ENCODE measurements around the gene NT5C2. TPM values are rescaled to one million over a fixed set of nuclear protein-coding genes. Genes with fewer than 3 reads are reported as not detected.

NT5C2 gene
- total RNA-seq, 2 experiments from 2014 or later, result 71.8 to 74.0 TPM

DNA sequence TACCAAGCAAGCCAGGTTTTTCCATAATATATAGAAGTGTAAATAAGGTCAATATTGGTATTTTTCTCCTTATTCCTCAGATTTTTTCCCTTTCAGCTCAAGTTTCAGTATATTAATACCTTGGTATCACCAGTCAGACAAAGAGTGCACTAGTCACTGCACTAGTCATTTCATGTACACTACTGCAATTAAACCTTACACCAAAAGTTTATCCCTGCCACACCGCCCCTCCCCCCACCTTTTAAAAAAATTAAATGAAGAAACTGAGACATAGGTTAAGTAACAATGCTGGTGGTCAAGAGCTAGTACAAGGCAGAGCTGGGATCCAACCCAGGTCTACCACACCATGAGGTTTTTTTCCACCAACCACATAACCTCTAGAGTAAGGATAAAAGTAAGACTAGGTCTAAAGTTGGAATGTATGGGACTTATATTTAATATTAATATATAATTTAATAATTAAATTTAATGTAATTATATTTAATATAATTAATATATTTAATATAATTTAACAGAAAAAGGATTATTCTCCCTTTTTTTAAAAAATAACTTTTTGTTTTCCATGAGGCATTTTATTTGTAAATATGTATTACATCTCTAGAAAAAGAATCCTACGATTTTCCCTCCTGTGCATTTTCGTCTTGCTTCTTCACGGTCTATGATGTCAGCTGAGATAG is 68.5 kb downstream of the NT5C2 start:
- H3K27ac Mint-ChIP-seq, result no peak overlapping the region
- ChIA-PET CTCF (interaction anchor here (1.3 kb wide), 1 partner anchor 119 kb away, joined by 3 read pairs; no protein-coding TSS in a partner anchor), POLR2A (no interaction called here)
- H3K36me3 Mint-ChIP-seq (ENCODE audit: low read depth), result peaks cover 14% of the 10 kb centered on the region
- no peak for DNase-seq
- no peaks in the 10 kb centered on the region for H3K27me3 Mint-ChIP-seq
- no peaks in the 10 kb centered on the region for H3K9me3 Mint-ChIP-seq
- no peak overlapping the region for H3K4me3 Mint-ChIP-seq
- H3K4me1 Mint-ChIP-seq, result peaks cover 14% of the 10 kb centered on the region

DNA sequence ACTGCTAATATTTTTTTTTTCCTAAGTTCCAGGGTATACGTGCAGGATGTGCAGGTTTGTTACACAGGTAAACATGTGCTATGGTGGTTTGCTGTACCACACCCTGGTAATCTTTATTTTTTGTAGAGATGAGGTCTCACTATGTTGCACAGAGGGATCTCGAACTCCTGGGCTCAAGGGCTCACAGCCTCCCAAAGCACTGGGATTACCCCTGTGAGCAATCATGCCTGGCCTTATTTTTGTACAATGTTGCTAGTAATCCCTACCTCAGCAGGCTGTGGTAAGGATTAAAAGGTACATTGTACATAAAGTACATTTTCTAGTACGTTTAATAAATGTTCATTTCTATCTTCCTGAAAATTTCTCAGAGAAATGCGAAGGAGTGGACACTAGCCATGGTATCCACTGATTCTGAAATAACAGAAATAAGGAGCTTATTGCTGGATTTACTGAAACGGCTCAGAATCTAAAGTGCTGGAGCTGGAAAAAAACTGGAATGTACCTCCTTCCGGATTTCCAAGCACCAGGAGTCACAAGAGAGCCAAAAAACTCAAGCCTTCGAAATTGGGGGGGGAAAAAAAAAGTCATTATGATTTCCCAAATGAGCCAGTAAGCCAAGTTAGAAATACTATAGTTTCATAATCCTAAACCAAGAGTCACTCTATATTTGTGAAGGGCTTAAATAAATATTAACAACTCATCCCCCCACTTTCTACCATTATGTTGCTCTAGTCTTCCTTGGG is 69.6 kb downstream of the NT5C2 start:
- H3K4me3 Mint-ChIP-seq, result no peak overlapping the region
- no peaks in the 10 kb centered on the region for H3K27me3 Mint-ChIP-seq
- ChIA-PET POLR2A (no interaction called here), CTCF (interaction anchor here (1.3 kb wide), 1 partner anchor 120 kb away, joined by 3 read pairs; no protein-coding TSS in a partner anchor)
- H3K4me1 Mint-ChIP-seq, result peaks cover 14% of the 10 kb centered on the region
- no peak for DNase-seq
- peaks cover 14% of the 10 kb centered on the region for H3K36me3 Mint-ChIP-seq (ENCODE audit: low read depth)
- H3K27ac Mint-ChIP-seq, result no peak overlapping the region
- H3K9me3 Mint-ChIP-seq, result no peaks in the 10 kb centered on the region

DNA sequence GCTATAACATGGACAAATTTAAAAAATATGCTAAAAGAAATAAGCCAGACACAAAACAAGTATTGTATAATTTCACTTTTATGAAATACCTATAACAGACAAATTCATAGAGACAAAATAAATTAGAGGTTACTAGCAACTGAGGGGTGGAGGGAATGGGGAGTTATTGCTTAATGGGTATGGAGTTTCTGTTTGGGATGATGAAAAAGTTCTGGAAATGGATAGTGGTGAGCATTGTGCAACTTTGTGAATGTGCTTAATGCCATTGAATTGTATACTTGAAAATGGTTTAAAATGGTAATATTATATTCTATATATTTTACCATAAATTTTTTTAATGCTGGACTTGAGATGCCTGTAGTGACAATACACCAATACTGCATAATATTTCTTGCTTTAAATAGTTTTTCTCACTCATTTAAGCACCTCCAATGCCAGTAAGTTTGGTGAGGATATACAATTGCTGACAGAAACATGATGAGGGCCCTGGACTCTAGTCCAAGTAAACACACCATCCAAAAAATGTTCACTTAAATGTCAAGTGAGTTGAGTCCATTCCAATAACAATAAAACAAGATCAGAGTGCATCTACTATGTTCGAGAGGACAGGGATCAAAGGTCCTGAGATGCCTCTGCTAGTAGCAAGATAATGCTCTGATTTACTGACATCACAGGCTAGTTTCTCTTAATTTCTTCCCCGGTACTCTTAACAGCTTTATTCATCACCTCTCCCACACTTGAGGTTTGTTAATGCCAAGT is 71.9 kb downstream of the NT5C2 start:
- Mint-ChIP-seq H3K9me3 (no peaks in the 10 kb centered on the region), H3K27me3 (no peaks in the 10 kb centered on the region)
- POLR2A ChIA-PET, result no interaction called here

DNA sequence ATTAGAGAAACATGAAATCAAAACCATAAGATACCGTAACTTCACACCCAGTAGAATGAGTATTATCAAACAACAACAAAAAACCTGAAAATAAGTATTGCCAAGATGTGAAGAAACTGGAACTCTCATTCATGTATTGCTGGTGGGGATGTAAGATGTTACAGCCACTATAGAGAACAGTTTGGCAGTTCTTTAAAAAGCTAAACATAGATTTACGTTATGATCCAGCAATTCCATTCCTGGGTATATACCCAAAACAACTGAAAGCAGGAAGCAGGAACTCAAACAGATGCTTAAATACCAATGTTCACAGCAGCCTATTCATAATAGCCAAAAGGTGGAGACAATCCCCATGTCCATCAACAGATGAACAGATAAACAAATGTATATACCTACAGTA is 72.5 kb downstream of the NT5C2 start:
- no peak for DNase-seq
- no peak overlapping the region for H3K4me3 Mint-ChIP-seq
- ChIA-PET POLR2A (no interaction called here), CTCF (interaction anchor here (0.6 kb wide), 1 partner anchor 185 kb away, joined by 6 read pairs; no protein-coding TSS in a partner anchor)
- peaks cover 8% of the 10 kb centered on the region for H3K36me3 Mint-ChIP-seq (ENCODE audit: low read depth)
- peaks cover 5% of the 10 kb centered on the region for H3K4me1 Mint-ChIP-seq
- no peaks in the 10 kb centered on the region for H3K9me3 Mint-ChIP-seq
- H3K27ac Mint-ChIP-seq, result no peak overlapping the region
- no peaks in the 10 kb centered on the region for H3K27me3 Mint-ChIP-seq

More for the DNA sequence above, 71.9 kb downstream of the NT5C2 start:
- peaks cover 11% of the 10 kb centered on the region for H3K4me1 Mint-ChIP-seq
- H3K4me3 Mint-ChIP-seq, result no peak overlapping the region
- peaks cover 8% of the 10 kb centered on the region for H3K36me3 Mint-ChIP-seq (ENCODE audit: low read depth)
- no peak overlapping the region for H3K27ac Mint-ChIP-seq
- DNase-seq, result no peak
- CTCF ChIA-PET, result no interaction called here

DNA sequence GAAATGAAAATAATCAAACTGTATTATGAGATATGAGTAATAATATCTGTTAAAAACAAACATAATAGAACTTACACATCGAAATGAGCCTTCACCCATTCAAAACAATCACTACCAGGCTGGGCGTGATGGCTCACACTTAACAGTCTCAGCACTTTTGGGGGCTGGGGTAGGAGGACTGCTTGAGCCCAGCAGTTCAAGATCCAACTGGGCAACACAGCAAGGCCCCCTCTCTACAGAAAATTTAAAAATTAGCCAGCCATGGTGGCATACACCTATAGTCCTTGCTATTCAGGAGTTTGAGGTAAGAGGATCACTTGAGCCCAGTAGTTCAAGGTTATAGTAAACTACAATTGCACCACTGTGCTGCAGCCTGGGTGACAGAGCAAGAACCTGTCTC is 75.8 kb downstream of the NT5C2 start:
- no peak overlapping the region for H3K4me3 Mint-ChIP-seq

DNA sequence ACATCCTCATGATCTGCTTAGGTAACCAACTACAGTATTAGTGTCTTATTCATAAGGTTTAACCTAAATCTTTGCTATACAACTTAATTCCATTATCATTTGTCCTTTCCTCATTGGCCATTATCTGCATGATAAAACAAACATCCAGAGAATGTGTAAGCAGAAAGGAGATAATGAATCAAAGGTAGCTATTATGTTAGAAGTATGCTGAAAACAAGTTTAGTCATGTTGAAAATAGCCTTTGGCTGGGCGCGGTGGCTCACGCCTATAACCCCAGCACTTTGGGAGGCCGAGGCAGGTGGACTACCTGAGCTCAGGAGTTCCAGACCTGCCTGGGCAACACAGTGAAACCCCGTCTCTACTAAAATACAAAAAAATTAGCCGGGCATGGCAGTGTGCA is 78.2 kb downstream of the NT5C2 start:
- POLR2A ChIA-PET, result no interaction called here
- H3K9me3 Mint-ChIP-seq, result no peaks in the 10 kb centered on the region
- H3K4me3 Mint-ChIP-seq, result no peak overlapping the region
- peaks cover 20% of the 10 kb centered on the region for H3K4me1 Mint-ChIP-seq
- no peaks in the 10 kb centered on the region for H3K27me3 Mint-ChIP-seq
- CTCF ChIA-PET, result no interaction called here
- no peak for DNase-seq
- no peak overlapping the region for H3K27ac Mint-ChIP-seq
- peaks cover 12% of the 10 kb centered on the region for H3K36me3 Mint-ChIP-seq (ENCODE audit: low read depth)

More for the DNA sequence above, 75.8 kb downstream of the NT5C2 start:
- no peak for DNase-seq
- CTCF ChIA-PET, result no interaction called here
- Mint-ChIP-seq H3K4me1 (peaks cover 8% of the 10 kb centered on the region), H3K36me3 (ENCODE audit: low read depth) (peaks cover 7% of the 10 kb centered on the region), H3K27ac (no peak overlapping the region), H3K9me3 (no peaks in the 10 kb centered on the region), H3K27me3 (no peaks in the 10 kb centered on the region)
- POLR2A ChIA-PET, result no interaction called here

DNA sequence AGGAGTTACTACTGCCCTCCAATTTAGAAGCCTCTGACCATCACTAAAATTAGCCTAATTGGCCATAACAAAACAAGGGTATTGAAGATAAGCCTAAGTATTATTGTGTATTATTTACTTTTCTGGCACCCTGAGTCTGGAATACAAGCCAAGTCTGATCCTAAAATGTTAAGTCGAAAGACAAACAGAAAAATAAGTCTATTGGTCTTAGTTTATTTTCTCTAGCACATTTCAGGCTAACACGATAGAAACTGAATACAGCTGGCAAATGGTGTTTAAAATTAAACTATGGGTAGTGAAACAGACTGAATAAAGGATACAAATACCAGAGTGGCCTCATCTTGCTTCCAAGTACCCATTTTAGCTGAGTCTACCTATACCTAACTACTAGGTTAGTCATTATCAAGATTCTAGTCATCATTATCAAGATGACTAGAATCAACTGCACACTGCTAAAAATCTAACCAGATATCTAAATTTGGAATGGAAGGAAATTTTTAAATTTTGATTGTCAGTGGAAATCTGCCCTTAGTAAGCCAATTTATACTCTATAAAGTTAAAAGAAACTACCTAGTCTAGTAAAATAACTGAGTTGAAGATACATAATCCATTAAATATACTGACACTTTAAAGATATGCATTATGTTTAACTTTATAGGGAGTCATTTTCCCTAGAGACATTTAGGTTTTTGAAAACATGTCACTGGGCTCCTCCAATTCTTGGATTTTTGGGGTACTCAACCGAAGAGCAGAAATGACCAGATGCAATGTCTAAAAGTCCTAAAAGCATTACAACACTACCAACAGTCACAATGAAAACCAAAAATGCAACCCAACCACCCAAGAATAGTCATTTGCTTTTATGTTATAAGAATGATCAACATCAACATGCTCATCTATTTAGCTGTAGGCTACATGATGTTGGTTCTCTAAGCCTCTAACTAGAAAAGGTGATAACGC is 80.9 kb downstream of the NT5C2 start:
- H3K27me3 Mint-ChIP-seq, result no peaks in the 10 kb centered on the region
- no peaks in the 10 kb centered on the region for H3K9me3 Mint-ChIP-seq
- no peak overlapping the region for H3K4me3 Mint-ChIP-seq
- H3K36me3 Mint-ChIP-seq (ENCODE audit: low read depth), result peaks cover 19% of the 10 kb centered on the region
- peaks cover 20% of the 10 kb centered on the region for H3K4me1 Mint-ChIP-seq
- no peak for DNase-seq
- ChIA-PET CTCF (interaction anchor here (0.9 to 3.2 kb wide), 2 partner anchors 132 to 373 kb away, joined by 3 to 12 read pairs; no protein-coding TSS in a partner anchor), POLR2A (no interaction called here)
- no peak overlapping the region for H3K27ac Mint-ChIP-seq

DNA sequence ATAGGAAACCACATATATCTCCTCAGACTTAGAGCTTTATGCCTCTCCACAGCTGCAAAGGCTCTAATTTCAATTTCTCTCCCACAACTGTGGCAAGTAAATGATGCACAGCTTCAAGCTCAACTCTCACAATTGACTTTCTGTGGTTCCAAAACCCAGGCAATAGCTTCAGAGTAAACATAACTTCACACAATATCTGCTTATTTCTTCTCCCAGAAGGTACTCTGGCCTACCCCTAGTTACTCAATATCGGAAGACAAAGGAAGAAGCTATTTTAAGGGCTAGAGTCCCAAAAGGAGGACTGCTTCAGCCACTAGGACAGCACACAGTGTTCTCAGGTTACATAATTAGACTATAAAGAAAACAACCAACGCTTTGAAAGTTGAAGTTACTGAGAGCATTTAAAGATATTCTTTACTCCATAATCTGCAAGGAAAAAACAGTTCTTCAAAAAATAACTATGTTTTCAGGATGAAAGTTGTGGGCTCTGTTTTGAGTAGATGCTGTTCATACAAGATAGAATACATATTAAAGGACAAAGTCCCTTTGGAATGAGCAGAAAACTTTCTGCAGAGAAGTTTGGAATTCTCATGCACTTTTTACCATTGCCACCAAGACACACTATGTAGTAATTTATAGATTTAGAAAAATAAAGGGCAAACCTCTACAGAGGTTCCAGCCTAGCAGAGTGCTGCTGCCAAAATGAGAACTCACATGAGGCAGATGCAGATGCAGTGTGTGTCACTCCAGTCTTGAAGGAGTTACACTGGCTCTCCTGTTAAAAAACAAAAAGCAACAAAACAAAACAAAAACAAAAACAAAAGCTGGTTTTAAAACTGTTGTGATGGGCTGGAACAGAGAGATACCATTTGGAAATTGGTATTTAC is 81.8 kb downstream of the NT5C2 start:
- ChIA-PET POLR2A (interaction anchor here (0.8 kb wide), 1 partner anchor 82 kb away, joined by 4 read pairs; the partner anchor contains the start of gene NT5C2), CTCF (interaction anchor here (3.2 kb wide), 1 partner anchor 133 kb away, joined by 12 read pairs; no protein-coding TSS in a partner anchor)
- Mint-ChIP-seq H3K9me3 (no peaks in the 10 kb centered on the region), H3K36me3 (ENCODE audit: low read depth) (peaks cover 19% of the 10 kb centered on the region), H3K4me1 (peaks cover 20% of the 10 kb centered on the region), H3K27me3 (no peaks in the 10 kb centered on the region), H3K27ac (no peak overlapping the region), H3K4me3 (no peak overlapping the region)
- no peak for DNase-seq

DNA sequence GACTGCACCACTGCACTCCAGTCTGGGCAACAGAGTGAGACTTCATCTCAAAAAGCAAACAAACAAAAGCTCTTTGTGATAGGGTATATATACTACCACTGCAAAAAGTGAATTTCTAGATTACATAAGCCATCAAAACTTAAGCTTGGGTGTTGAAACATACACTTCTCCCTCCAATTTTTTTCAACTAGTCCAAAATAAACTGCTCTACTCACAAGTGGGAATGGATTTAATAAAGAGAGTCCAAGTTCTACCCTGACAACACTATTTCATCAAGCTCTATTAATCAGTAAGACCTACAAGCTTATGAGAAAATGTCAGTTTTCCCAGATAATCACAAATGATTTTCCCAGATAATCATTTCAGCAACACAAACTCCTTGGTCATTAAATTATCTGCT is 82.7 kb downstream of the NT5C2 start:
- ChIA-PET CTCF (interaction anchor here (3.2 kb wide), 1 partner anchor 134 kb away, joined by 12 read pairs; no protein-coding TSS in a partner anchor), POLR2A (no interaction called here)
- Mint-ChIP-seq H3K9me3 (no peaks in the 10 kb centered on the region), H3K36me3 (ENCODE audit: low read depth) (peaks cover 19% of the 10 kb centered on the region), H3K4me3 (no peak overlapping the region), H3K27me3 (no peaks in the 10 kb centered on the region), H3K27ac (no peak overlapping the region), H3K4me1 (peaks cover 20% of the 10 kb centered on the region)
- DNase-seq, result no peak

DNA sequence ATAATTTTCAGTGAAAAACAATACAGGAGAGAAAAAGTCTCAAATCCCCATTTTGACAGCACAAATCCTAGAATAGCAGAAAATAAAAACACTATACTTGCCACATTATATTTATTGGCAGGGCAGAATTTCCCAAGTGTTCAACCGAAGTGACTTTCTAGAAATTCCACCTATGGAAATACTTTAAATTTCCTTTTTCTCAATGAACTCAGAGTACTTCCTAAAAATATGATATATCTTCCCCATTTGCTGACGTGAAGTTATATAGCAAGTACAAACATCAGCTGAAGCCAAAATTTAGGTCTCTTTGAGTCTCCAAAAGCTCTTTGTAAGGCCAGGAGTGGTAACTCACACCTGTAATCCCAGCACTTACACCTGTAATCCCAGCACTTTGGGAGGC is 83.3 kb downstream of the NT5C2 start:
- CTCF ChIA-PET, result interaction anchor here (3.2 kb wide), 1 partner anchor 134 kb away, joined by 12 read pairs; no protein-coding TSS in a partner anchor
- no peaks in the 10 kb centered on the region for H3K9me3 Mint-ChIP-seq
- no peak overlapping the region for H3K27ac Mint-ChIP-seq
- H3K4me3 Mint-ChIP-seq, result no peak overlapping the region
- H3K36me3 Mint-ChIP-seq (ENCODE audit: low read depth), result peaks cover 19% of the 10 kb centered on the region
- peaks cover 20% of the 10 kb centered on the region for H3K4me1 Mint-ChIP-seq
- no peak for DNase-seq
- H3K27me3 Mint-ChIP-seq, result no peaks in the 10 kb centered on the region
- POLR2A ChIA-PET, result no interaction called here

DNA sequence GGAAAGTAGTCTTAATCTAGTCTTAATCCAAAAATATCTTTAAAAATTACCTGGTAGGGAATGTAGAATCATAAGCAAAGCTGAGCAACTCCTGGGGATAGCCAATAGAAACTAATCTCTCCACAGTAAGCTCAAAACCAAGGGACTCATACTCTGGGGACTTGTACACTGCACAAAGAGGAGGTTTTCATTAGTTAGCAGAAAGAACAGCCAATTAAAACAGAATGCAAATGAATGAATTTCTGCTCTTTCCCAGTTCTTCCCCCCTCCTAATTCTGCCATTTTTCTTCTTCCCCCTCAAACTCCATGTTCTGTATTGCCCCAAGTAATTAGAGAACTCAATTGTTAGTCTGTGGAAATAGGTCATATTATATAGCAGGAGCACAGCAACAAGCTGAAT is 86.5 kb downstream of the NT5C2 start:
- ChIA-PET CTCF (no interaction called here), POLR2A (no interaction called here)
- Mint-ChIP-seq H3K36me3 (ENCODE audit: low read depth) (peaks cover 17% of the 10 kb centered on the region), H3K9me3 (no peaks in the 10 kb centered on the region), H3K27me3 (no peaks in the 10 kb centered on the region), H3K4me1 (peaks cover 5% of the 10 kb centered on the region), H3K4me3 (no peak overlapping the region), H3K27ac (no peak overlapping the region)
- no peak for DNase-seq

DNA sequence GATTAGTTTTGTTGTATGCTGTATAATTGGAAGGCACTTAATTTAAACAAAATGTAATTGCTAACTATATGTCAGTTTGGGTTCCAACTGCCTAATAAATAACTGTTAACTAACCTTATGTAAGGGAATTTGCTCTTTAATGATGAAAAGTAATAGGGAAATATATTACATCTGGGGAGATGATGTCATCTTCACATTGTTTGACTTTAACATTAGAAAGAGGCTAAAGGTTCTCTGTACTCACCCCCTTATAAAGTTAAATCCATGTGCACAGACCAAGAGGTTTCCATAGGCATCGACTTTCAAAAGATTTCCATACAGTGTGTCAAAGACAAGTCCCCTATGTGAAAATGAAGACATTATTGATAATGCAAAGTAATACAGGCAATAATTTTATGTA is 87.6 kb downstream of the NT5C2 start:
- Mint-ChIP-seq H3K4me3 (no peak overlapping the region), H3K9me3 (no peaks in the 10 kb centered on the region), H3K4me1 (no peaks in the 10 kb centered on the region), H3K27me3 (no peaks in the 10 kb centered on the region), H3K36me3 (ENCODE audit: low read depth) (peaks cover 19% of the 10 kb centered on the region), H3K27ac (no peak overlapping the region)
- ChIA-PET POLR2A (no interaction called here), CTCF (no interaction called here)
- DNase-seq, result no peak
